Muscle layer of colon (tissue), 2 donors: ENCODE results near the gene S100A8.
"Not testable (repeated sequence)": the region's sequence is repeated elsewhere in the genome, so short reads cannot be mapped to it uniquely, and the experiment has no call there.

Source experiments
- H3K27ac ChIP-seq: one replicate; pipeline ENCODE4 v1.7.0; 2013; ENCODE audit warnings: low read depth, mild to moderate bottlenecking, low read length, moderate library complexity
- H3K27me3 ChIP-seq, 2 donors: one replicate each; pipeline ENCODE4 v1.7.0; 2013; ENCODE audit warnings: low read length in 2 of 2, mild to moderate bottlenecking in 2 of 2; ENCODE audit not compliant: insufficient read depth in 2 of 2, control insufficient read depth in 1 of 2
- H3K36me3 ChIP-seq: one replicate; pipeline ENCODE4 v1.7.0; 2013; ENCODE audit warnings: mild to moderate bottlenecking, low read length; ENCODE audit not compliant: insufficient read depth
- H3K4me1 ChIP-seq: one replicate; pipeline ENCODE4 v1.7.0; 2013; ENCODE audit warnings: mild to moderate bottlenecking, low read length; ENCODE audit not compliant: insufficient read depth
- H3K4me3 ChIP-seq, 2 donors: one replicate each; pipeline ENCODE4 v1.7.0; 2013; ENCODE audit warnings: low read length in 2 of 2, low read depth in 1 of 2, mild to moderate bottlenecking in 1 of 2, moderate library complexity in 1 of 2
- H3K9ac ChIP-seq: one replicate; pipeline ENCODE4 v1.7.0; 2013; ENCODE audit warnings: low read length
- H3K9me3 ChIP-seq: one replicate; pipeline ENCODE4 v1.7.0; 2013; ENCODE audit warnings: mild to moderate bottlenecking, low read length
- donor health status: abdominal sarcoma.
- donor health status: Adenocarcinoma of cecum.

The S100A8 gene

DNA sequence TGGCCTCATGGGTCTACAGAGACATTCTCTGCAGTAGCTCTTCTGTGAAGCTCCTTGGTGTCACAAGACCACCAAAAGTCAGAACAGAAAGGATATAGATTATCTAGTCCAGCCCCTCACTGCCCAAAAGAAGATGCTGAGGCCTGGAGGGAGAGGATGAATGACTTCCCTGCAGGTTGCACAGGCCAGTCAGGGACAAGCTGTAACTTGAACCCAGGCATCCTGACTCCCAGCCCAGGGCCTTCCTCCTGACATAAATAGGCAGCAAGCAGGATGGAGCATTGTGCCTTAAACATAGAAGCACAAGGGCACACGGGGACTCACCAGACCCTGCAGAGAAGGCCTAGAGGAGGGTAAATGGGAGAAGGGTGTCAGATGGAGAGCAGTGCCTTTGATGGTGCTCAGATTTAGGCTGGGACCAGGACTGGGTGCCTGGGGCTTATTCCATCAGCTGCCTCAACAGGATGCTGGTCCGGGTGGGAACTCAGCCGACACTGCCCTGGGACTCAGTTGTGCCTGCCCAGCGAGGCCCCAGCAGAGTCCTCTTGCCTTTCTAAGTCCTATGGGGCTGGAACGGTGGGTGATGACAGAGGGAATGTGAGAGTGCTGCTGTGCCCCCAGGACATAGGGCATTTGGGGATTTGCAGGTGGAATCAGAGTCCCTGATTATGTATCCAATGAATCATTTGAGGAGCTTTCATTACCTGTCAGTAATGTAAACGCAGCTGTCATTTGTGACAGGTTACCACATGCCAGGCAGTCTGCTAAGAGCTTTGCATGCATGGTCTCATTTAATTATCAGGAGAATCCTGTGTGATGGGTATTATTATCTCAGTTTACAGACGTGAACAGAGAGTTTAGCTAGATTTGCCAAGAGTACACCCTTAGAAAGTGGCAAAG lies 38.6 kb upstream of the S100A8 start:
- H3K9ac ChIP-seq = no peak overlapping the region
- H3K27ac ChIP-seq = no peak overlapping the region
- H3K9me3 ChIP-seq = no peaks in the 10 kb centered on the region
- H3K27me3 ChIP-seq = no peaks in the 10 kb centered on the region
- H3K4me3 ChIP-seq = no peak overlapping the region
- H3K4me1 ChIP-seq = no peaks in the 10 kb centered on the region
- no peaks in the 10 kb centered on the region for H3K36me3 ChIP-seq

DNA sequence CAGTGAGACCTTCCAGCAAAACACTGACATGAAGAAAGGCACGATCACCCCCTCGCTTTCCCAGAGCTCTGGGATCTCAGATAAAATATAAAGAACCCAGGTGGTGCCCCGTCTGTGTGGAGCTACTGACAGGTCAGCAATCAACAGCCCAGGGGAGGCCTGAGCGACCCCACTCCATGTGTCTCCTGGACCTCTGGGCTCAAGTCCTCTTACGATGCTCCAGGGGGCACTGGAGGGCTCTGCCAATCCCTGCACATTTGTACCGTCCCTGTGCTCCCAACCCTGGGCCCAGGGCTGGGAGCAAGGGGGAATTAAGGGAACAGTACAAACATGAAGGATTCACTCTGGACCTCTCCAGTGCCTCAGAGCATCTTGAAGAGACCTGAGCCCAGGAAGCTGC lies 37.9 kb upstream of the S100A8 start:
- no peak overlapping the region for H3K27ac ChIP-seq
- H3K9me3 ChIP-seq = no peaks in the 10 kb centered on the region
- H3K4me1 ChIP-seq = no peaks in the 10 kb centered on the region
- H3K4me3 ChIP-seq = no peak overlapping the region
- no peak overlapping the region for H3K9ac ChIP-seq
- no peaks in the 10 kb centered on the region for H3K27me3 ChIP-seq
- no peaks in the 10 kb centered on the region for H3K36me3 ChIP-seq

DNA sequence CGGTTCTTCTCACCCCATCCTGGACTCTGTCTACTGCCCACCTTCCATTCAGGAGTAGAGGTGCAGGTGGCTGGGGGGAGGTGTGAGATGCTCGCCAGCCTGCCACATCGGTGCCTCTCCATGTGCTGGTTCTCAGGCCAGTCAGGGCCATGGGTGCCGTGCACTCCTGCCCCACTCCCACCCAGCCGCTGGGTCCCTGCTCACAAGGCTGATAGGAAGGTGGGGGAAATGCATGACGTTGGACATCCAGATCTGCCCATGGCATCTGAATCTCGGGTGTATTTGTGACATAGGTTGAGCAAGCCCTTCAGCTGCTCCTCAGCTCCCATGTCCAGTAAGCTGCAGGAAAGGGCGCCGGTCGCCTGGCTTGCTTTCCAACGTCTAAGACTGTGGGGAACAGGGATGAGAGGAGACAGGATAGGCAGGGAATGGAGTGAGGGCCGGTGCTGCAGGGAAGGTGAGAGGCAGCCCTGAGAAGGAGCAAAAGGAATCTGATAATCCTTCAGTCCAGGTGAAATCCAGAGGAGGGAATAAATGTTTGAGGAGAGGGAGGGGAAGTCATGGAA lies 37.3 kb upstream of the S100A8 start:
- H3K27me3 ChIP-seq = no peaks in the 10 kb centered on the region
- H3K9me3 ChIP-seq = no peaks in the 10 kb centered on the region
- no peaks in the 10 kb centered on the region for H3K4me1 ChIP-seq
- H3K4me3 ChIP-seq = no peak overlapping the region
- no peak overlapping the region for H3K27ac ChIP-seq
- no peak overlapping the region for H3K9ac ChIP-seq
- H3K36me3 ChIP-seq = no peaks in the 10 kb centered on the region

DNA sequence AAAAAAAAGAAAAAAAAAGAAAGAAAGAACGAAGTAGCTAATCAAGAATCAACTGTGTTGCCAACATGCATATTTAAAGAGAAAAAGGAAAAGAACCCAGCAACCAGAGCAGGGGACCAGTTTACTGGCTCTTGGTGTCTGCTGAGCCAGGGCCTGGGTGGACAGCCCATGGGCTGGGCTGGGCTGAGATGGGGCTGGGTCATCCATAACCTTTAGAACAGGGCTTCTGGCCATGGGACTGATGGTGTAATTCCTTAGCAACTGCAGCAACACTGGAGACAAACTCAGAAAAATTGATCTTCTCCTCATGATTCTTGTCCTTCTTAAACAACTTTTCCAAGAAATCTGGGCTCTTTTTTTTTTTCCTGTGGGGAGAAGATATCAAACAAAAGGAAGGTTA lies 35.9 kb upstream of the S100A8 start:
- H3K9me3 ChIP-seq = no peaks in the 10 kb centered on the region
- no peak overlapping the region for H3K27ac ChIP-seq
- no peaks in the 10 kb centered on the region for H3K4me1 ChIP-seq
- H3K36me3 ChIP-seq = no peaks in the 10 kb centered on the region
- H3K4me3 ChIP-seq = no peak overlapping the region
- no peaks in the 10 kb centered on the region for H3K27me3 ChIP-seq
- H3K9ac ChIP-seq = no peak overlapping the region

DNA sequence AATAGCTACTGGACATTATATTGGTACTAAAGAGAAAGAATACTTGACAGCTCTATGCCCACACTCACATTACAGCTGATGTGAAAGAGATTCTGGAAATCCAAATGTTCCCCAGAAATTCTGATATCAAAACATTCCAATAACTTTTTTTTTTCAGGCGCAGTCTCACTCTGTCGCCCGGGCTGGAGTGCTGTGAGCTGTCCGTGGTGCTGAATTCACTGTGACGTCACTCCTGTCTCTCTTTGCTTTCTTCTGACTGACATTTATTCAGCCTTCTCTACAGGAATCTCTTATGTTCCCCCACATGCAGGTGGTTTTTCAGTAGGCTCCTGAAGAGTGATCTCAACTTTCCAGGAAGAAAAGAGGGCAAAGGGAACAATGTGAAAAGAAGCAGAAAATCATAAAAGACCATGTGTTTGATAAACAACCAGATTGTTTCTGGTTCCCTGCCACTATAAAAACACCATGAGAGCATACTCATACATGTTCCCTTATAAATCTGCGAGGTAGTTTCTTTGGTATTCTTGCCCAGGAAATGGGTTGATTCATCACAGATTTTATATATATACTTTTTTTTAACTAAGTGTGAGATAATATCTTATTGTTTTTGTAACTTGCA lies 31.7 kb upstream of the S100A8 start:
- no peaks in the 10 kb centered on the region for H3K36me3 ChIP-seq
- H3K4me1 ChIP-seq = no peaks in the 10 kb centered on the region
- no peak overlapping the region for H3K27ac ChIP-seq
- no peak overlapping the region for H3K4me3 ChIP-seq
- H3K27me3 ChIP-seq = no peaks in the 10 kb centered on the region
- no peaks in the 10 kb centered on the region for H3K9me3 ChIP-seq
- H3K9ac ChIP-seq = no peak overlapping the region

DNA sequence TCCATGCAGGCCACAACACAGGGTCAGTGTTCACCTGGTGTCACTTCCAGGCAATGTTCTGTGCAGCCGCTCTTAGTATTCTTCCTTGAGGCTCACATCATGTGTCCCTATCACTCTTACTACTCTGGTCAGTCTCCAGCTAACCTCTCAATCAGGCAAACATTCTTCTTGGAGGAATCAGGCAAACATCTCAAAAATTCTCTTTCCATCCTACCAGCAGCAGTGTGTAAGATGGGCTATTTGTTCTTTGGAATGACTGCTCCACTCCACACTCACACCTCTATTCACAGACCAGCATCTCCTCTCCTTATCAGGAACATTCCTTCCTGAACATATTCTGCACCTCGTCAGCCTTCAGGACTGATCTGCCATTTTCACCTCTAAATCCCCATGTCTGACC lies 29.4 kb upstream of the S100A8 start:
- Histone ChIP-seq H3K4me3 (no peak overlapping the region), H3K9ac (no peak overlapping the region), H3K9me3 (no peaks in the 10 kb centered on the region), H3K4me1 (no peaks in the 10 kb centered on the region), H3K36me3 (no peaks in the 10 kb centered on the region), H3K27ac (no peak overlapping the region), H3K27me3 (no peaks in the 10 kb centered on the region)

DNA sequence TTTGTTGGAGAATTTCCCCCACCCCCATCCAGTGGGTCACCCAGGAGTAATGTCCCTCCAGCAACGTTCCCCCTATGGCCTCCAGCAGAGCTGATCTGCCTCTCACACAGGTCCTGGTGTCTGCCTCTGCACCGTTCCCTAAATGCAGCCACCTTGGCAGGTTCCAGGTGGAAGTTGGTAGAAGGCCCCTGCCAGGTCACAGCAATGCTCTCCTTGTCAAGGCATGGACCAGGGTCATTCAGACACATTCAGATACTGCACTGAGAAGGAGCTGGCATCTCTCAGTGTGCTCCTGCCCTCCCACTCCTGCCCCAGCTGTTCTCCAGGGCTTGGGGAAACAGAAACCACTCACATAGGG lies 28.5 kb upstream of the S100A8 start:
- not testable (repeated sequence) for H3K27me3 ChIP-seq, H3K9me3 ChIP-seq, H3K9ac ChIP-seq, H3K27ac ChIP-seq, H3K4me1 ChIP-seq, H3K4me3 ChIP-seq, H3K36me3 ChIP-seq

DNA sequence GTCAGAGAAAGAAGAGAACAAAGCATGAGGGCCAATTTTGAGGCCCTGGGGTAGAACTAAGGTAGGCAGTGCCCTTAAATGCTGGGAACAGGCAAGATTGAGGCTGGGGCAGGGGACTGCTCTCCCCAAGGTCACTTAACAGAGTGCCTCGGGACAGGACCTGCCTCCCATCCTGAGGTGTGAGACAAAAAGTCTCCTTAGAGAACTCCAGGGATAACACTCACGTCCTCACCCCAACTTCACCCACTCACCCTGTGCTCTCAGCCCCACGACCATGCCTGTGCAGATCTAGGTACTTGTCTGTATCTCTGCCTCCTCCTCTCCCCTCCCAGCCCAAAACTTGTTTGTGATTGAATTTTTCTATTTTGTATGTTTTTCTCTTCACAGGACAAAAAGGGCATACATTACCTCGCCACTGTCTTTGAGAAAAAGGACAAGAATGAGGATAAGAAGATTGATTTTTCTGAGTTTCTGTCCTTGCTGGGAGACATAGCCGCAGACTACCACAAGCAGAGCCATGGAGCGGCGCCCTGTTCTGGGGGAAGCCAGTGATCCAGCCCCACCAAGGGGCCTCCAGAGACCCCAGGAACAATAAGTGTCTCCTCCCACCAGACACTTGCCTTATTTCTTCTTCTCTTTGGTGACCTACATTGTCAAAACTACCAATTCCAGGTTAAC lies 28.0 kb upstream of the S100A8 start:
- H3K36me3 ChIP-seq, H3K9me3 ChIP-seq, H3K4me1 ChIP-seq, H3K27ac ChIP-seq, H3K4me3 ChIP-seq, H3K27me3 ChIP-seq, H3K9ac ChIP-seq: not testable (repeated sequence)

DNA sequence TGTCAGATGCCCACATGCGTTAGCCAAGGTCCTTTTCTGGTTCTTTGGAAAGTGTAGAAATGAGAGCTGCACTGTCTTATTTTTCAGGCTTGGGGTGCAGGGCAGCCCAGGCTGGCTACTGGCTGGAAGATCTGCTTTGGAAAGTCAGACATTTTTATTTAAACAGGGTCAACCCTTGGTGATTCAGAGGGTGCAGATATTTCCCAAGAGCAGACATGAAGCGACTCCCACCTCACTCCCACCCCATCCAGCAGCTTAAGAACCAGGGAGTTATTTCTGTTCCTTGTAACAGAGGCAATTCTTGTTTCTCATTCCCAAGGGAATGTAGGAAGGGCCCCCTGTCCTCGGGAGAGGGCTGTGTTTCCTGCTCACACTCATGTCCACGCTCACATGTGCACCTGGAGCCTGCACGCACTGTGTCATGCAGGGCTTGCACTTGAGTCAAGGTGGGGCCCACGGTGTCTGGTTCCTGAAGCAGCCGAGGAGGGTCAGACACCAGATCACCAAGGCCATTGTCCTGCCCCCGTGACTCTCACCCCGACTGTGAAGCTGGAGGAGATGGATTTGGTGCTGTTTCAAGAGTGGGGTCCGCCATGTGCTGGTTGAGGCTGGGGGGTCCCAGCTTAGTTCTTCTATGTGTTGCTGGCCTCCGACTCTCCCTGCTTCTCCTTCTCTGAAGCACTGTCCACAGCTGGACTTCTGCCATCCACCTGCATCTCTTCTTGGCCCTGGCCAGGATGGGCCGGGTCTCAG lies 26.4 kb upstream of the S100A8 start:
- no peaks in the 10 kb centered on the region for H3K4me1 ChIP-seq
- no peaks in the 10 kb centered on the region for H3K9me3 ChIP-seq
- H3K36me3 ChIP-seq = no peaks in the 10 kb centered on the region
- no peaks in the 10 kb centered on the region for H3K27me3 ChIP-seq
- H3K4me3 ChIP-seq = no peak overlapping the region
- no peak overlapping the region for H3K27ac ChIP-seq
- no peak overlapping the region for H3K9ac ChIP-seq

DNA sequence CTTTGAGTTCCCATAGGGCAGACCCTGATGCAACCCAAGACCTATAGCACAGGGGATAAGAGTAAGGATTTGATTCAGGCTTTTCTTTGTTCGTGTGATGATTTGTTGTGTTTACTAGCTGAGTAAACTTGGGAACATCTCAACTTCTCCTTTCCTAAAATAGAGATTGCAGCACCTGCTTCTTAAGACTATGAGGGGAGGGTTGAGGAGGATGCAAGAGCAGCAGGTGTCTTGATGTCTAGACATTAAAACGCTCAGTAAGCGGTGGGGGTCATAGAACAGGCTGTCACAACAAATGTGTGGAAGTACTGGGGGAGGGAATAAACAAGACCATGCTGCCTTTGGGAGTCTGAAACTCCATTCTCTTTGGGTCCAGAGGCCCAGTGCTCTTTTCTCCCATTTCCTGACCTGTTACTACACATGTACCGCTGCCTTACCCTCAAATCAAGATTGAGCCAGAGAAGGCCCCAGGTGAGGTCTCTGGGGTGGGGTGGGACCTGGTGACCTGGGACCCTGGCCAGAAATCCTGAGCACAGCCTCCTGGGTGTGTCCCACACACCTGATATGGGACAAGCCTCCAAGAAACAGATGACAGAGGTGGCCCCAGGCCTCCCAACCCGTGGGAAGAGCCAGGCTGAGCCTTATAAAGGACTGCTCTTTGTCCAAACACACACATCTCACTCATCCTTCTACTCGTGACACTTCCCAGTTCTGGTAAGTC lies 25.1 kb upstream of the S100A8 start, which contains the start of gene S100A7A:
Gene S100A7A (plus strand): TSS at position 671 of the 721 bp plus-strand sequence. CDS start 1,563 bp downstream, outside the sequence.
- Histone ChIP-seq H3K4me1 (no peaks in the 10 kb centered on the region), H3K27me3 (no peaks in the 10 kb centered on the region), H3K9me3 (no peaks in the 10 kb centered on the region), H3K9ac (no peak within 1 kb of the TSS), H3K27ac (no peak within 1 kb of the TSS), H3K4me3 (no peak within 1 kb of the TSS), H3K36me3 (no peaks in the 10 kb centered on the region)
